Peyer's patch (tissue), 4 donors: ENCODE data around the gene ZNF432.
"Not testable (repeated sequence)": the region's sequence is repeated elsewhere in the genome, so short reads cannot be mapped to it uniquely, and the experiment has no call there.

Source experiments
- POLR2A ChIP-seq, 2 donors: fragments of 450-650 bp; IDR thresholded peaks; one replicate each; pipeline ENCODE4 v1.5.1; 2017; ENCODE audit warnings: antibody characterized with exemption in 2 of 2, mild to moderate bottlenecking in 2 of 2, moderate library complexity in 2 of 2
- TF ChIP-seq, protein P1 (sequence below), 6 experiments: fragments of 450-650 bp in 4 of 6; fragments of 200-600 bp in 2 of 6; sonication (generic) in 1 of 6; IDR thresholded peaks; one replicate each; pipeline ENCODE4 v1.5.1; 2017 to 2019; ENCODE audit warnings: antibody characterized with exemption in 6 of 6, mild to moderate bottlenecking in 3 of 6, moderate library complexity in 1 of 6

DNA sequence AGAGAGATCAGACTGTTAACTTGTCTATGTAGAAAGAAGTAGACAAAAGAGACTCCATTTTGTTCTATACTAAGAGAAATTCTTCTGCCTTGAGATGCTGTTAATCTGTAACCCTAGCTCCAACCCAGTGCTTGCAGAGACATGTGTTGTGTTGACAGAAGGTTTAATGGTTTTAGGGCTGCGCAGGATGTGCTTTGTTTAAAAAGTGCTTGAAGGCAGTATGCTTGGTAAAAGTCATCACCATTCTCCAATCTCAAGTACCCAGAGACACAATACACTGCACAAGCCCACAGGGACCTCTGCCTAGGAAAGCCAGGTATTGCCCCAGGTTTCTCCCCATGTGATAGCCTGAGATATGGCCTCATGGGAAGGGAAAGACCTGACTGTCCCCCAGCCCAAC, 3.1 kb upstream of the ZNF432 start:
- not testable (repeated sequence) for TF ChIP-seq POLR2A (IDR thresholded peaks at IDR 0.05)
- TF ChIP-seq, protein P1, sequence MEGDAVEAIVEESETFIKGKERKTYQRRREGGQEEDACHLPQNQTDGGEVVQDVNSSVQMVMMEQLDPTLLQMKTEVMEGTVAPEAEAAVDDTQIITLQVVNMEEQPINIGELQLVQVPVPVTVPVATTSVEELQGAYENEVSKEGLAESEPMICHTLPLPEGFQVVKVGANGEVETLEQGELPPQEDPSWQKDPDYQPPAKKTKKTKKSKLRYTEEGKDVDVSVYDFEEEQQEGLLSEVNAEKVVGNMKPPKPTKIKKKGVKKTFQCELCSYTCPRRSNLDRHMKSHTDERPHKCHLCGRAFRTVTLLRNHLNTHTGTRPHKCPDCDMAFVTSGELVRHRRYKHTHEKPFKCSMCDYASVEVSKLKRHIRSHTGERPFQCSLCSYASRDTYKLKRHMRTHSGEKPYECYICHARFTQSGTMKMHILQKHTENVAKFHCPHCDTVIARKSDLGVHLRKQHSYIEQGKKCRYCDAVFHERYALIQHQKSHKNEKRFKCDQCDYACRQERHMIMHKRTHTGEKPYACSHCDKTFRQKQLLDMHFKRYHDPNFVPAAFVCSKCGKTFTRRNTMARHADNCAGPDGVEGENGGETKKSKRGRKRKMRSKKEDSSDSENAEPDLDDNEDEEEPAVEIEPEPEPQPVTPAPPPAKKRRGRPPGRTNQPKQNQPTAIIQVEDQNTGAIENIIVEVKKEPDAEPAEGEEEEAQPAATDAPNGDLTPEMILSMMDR (IDR thresholded peaks at IDR 0.05), result not testable (repeated sequence)
